ENCODE measurements around the gene DGKZ. TPM values are rescaled to one million over a fixed set of nuclear protein-coding genes. Genes with fewer than 3 reads are reported as not detected.

DGKZ gene, protein sequence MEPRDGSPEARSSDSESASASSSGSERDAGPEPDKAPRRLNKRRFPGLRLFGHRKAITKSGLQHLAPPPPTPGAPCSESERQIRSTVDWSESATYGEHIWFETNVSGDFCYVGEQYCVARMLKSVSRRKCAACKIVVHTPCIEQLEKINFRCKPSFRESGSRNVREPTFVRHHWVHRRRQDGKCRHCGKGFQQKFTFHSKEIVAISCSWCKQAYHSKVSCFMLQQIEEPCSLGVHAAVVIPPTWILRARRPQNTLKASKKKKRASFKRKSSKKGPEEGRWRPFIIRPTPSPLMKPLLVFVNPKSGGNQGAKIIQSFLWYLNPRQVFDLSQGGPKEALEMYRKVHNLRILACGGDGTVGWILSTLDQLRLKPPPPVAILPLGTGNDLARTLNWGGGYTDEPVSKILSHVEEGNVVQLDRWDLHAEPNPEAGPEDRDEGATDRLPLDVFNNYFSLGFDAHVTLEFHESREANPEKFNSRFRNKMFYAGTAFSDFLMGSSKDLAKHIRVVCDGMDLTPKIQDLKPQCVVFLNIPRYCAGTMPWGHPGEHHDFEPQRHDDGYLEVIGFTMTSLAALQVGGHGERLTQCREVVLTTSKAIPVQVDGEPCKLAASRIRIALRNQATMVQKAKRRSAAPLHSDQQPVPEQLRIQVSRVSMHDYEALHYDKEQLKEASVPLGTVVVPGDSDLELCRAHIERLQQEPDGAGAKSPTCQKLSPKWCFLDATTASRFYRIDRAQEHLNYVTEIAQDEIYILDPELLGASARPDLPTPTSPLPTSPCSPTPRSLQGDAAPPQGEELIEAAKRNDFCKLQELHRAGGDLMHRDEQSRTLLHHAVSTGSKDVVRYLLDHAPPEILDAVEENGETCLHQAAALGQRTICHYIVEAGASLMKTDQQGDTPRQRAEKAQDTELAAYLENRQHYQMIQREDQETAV
- 10 to 100 TPM; 40.5 to 65.1 TPM for total RNA-seq
- 10 to 100 TPM; 34.6 to 49.9 (median 38.9) TPM for polyA plus RNA-seq (ENCODE audit: insufficient read length in 6 of 6)
- long read RNA-seq, donor 1, partial matches to known transcripts = 10 of 11 reads
- long read RNA-seq, donor 1, other reads (novel, unspliced or antisense) = 0 of 11 reads
- long read RNA-seq, donor 2, partial matches to known transcripts = 16 of 20 reads
- long read RNA-seq, donor 2, other reads (novel, unspliced or antisense) = 0 of 20 reads
- long read RNA-seq, donor 3, partial matches to known transcripts = 0 of 5 reads
- long read RNA-seq, donor 3, other reads (novel, unspliced or antisense) = 0 of 5 reads
- long read RNA-seq, donor 4, partial matches to known transcripts = 1 of 6 reads
- long read RNA-seq, donor 4, other reads (novel, unspliced or antisense) = 3 of 6 reads
- long read RNA-seq, donor 5, partial matches to known transcripts = 5 of 8 reads
- long read RNA-seq, donor 5, other reads (novel, unspliced or antisense) = 0 of 8 reads
- long read RNA-seq, donor 6 = 0 reads
- long read RNA-seq, donor 7, partial matches to known transcripts = 0 of 2 reads
- long read RNA-seq, donor 7, other reads (novel, unspliced or antisense) = 0 of 2 reads
- long read RNA-seq, donor 8, partial matches to known transcripts = 6 of 10 reads
- long read RNA-seq, donor 8, other reads (novel, unspliced or antisense) = 0 of 10 reads
- long read RNA-seq, donor 9 = 0 reads
- long read RNA-seq, donor 10, partial matches to known transcripts = 4 of 5 reads
- long read RNA-seq, donor 10, other reads (novel, unspliced or antisense) = 0 of 5 reads
- long read RNA-seq, donor 11, partial matches to known transcripts = 0 of 5 reads
- long read RNA-seq, donor 11, other reads (novel, unspliced or antisense) = 0 of 5 reads
- long read RNA-seq, donor 12, partial matches to known transcripts = 8 of 9 reads
- long read RNA-seq, donor 12, other reads (novel, unspliced or antisense) = 0 of 9 reads

- ATAC-seq (peak; percentile 96), DNase-seq (peak; percentile 82 to 99 (median 87))
- Histone ChIP-seq H3K36me3 (no peaks in the 10 kb centered on the region), H3K27ac (peak within 1 kb of the TSS; percentile 83 to 90), H3K4me3 (peak within 1 kb of the TSS; percentile 80 to 88), H3K9me3 (no peaks in the 10 kb centered on the region), H3K4me1 (peaks cover 17 to 93% of the 10 kb centered on the region in 2 donors), H3K27me3 (no peaks in the 10 kb centered on the region)
- intact Hi-C loops (cut with DNase I) = no loop called here
- TF ChIP-seq, protein P1, sequence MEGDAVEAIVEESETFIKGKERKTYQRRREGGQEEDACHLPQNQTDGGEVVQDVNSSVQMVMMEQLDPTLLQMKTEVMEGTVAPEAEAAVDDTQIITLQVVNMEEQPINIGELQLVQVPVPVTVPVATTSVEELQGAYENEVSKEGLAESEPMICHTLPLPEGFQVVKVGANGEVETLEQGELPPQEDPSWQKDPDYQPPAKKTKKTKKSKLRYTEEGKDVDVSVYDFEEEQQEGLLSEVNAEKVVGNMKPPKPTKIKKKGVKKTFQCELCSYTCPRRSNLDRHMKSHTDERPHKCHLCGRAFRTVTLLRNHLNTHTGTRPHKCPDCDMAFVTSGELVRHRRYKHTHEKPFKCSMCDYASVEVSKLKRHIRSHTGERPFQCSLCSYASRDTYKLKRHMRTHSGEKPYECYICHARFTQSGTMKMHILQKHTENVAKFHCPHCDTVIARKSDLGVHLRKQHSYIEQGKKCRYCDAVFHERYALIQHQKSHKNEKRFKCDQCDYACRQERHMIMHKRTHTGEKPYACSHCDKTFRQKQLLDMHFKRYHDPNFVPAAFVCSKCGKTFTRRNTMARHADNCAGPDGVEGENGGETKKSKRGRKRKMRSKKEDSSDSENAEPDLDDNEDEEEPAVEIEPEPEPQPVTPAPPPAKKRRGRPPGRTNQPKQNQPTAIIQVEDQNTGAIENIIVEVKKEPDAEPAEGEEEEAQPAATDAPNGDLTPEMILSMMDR (IDR thresholded peaks at IDR 0.05) = peak; percentile 77 to 94
These were observed at the start of gene DGKZ for GRCh38 chr11:46346886-46347636. Gene DGKZ, plus strand, starts transcription at chr11:46347463. Its CDS starts 197 bp downstream, at chr11:46347660.

DNA sequence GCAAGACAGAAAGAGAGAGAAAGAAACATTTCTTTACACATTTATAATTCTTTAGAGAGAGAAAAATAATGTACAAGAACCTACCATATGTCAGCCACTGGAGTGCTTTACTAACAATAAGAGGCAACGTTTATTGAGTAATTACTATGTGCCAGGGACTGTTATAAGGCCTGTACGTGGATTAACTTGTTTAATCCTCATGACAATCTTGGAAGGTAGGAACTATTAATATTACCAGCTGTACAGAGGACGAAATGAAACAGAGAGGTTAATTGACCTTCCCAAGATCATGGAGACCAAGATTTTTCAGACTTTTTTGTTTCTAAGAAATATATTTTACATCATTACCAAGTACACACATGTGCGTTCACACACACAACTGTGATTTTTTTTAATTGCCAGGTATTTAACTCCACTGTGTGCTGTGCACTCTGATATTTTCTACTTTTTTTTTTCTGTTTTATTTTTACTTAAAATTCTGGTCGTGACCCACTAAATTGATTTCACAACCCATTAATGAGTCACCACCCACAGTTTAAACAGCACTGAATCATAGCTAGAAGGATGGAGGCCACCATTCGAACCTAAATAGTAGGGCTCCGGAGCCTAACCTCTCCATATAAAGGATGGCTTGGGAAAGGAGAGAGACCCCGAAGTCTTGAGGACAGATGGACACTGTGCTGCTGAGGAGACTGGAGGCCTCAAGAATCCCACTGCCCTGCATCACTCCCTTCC lies 48.4 kb upstream of the DGKZ start:
- TF ChIP-seq, protein P1 (IDR thresholded peaks at IDR 0.05) = no peak
- Histone ChIP-seq H3K4me3 (no peak overlapping the region), H3K27ac (no peak overlapping the region), H3K36me3 (no peaks in the 10 kb centered on the region), H3K27me3 (peaks cover 0 to 33% of the 10 kb centered on the region in 2 donors), H3K9me3 (no peaks in the 10 kb centered on the region), H3K4me1 (peaks cover 25 to 47% of the 10 kb centered on the region in 2 donors)
- DNase-seq = no peak
- ATAC-seq = no peak
- intact Hi-C loops (cut with DNase I) = no loop called here

DNA sequence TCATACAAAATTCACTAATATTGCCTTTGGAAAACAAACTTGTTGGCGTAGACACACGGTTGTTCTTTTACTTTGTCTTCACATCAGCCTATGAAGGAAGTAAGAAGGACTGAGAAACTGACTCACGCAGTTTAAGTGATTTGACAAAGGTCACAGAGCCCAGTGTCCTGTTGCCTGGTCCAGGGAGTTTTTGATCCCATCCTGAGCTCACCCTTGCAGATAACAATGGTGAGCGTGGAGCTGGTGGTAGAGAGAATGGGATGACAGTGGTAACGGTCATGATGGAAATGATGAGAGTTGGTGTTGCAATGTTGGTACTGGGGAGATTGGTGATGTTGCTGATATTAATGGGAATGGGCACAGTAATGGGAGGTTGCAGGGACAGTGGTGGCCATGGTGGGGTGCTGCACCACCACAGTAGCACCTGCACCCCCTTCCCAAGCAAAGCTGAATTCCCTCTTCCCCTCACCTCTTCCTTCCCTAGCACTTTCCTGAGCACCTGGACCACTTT lies 47.8 kb upstream of the DGKZ start:
- peaks cover 21 to 44% of the 10 kb centered on the region in 2 donors for H3K4me1 ChIP-seq
- H3K27ac ChIP-seq = no peak overlapping the region
- no peak overlapping the region for H3K4me3 ChIP-seq
- no peaks in the 10 kb centered on the region for H3K36me3 ChIP-seq
- ATAC-seq = no peak
- TF ChIP-seq, protein P1 (IDR thresholded peaks at IDR 0.05) = no peak
- DNase-seq = no peak
- no peaks in the 10 kb centered on the region for H3K9me3 ChIP-seq
- intact Hi-C loops (cut with DNase I) = no loop called here
- peaks cover 0 to 33% of the 10 kb centered on the region in 2 donors for H3K27me3 ChIP-seq

All from left lung (tissue), 14 donors.